ENCODE results near the gene DNAJA4. TPM values are rescaled to one million over a fixed set of nuclear protein-coding genes. Genes with fewer than 3 reads are reported as not detected.

The DNAJA4 gene
- total and polyA plus RNA-seq, 2 experiments from 2014 or later, result 5.0 to 12.5 TPM

DNA sequence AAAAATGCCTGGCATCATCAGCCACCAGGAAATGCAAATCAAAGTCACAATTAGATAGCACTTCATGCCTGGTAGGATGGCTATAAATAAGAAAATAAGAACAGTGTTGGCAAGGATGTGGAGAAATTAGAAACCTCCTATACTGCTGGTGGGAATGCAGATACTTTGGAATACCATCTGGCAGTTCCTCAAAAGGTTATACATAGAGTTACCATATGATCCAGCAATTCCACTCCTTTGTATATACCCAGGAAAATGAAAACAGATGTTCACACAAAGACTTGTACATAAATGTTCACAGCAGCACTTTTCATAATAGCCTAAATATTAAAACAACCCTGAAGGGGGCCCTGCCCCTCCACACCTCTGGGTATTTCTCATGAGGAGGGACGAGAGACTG, 43.6 kb upstream of the DNAJA4 start (continued):
- TF ChIP-seq, protein P1, sequence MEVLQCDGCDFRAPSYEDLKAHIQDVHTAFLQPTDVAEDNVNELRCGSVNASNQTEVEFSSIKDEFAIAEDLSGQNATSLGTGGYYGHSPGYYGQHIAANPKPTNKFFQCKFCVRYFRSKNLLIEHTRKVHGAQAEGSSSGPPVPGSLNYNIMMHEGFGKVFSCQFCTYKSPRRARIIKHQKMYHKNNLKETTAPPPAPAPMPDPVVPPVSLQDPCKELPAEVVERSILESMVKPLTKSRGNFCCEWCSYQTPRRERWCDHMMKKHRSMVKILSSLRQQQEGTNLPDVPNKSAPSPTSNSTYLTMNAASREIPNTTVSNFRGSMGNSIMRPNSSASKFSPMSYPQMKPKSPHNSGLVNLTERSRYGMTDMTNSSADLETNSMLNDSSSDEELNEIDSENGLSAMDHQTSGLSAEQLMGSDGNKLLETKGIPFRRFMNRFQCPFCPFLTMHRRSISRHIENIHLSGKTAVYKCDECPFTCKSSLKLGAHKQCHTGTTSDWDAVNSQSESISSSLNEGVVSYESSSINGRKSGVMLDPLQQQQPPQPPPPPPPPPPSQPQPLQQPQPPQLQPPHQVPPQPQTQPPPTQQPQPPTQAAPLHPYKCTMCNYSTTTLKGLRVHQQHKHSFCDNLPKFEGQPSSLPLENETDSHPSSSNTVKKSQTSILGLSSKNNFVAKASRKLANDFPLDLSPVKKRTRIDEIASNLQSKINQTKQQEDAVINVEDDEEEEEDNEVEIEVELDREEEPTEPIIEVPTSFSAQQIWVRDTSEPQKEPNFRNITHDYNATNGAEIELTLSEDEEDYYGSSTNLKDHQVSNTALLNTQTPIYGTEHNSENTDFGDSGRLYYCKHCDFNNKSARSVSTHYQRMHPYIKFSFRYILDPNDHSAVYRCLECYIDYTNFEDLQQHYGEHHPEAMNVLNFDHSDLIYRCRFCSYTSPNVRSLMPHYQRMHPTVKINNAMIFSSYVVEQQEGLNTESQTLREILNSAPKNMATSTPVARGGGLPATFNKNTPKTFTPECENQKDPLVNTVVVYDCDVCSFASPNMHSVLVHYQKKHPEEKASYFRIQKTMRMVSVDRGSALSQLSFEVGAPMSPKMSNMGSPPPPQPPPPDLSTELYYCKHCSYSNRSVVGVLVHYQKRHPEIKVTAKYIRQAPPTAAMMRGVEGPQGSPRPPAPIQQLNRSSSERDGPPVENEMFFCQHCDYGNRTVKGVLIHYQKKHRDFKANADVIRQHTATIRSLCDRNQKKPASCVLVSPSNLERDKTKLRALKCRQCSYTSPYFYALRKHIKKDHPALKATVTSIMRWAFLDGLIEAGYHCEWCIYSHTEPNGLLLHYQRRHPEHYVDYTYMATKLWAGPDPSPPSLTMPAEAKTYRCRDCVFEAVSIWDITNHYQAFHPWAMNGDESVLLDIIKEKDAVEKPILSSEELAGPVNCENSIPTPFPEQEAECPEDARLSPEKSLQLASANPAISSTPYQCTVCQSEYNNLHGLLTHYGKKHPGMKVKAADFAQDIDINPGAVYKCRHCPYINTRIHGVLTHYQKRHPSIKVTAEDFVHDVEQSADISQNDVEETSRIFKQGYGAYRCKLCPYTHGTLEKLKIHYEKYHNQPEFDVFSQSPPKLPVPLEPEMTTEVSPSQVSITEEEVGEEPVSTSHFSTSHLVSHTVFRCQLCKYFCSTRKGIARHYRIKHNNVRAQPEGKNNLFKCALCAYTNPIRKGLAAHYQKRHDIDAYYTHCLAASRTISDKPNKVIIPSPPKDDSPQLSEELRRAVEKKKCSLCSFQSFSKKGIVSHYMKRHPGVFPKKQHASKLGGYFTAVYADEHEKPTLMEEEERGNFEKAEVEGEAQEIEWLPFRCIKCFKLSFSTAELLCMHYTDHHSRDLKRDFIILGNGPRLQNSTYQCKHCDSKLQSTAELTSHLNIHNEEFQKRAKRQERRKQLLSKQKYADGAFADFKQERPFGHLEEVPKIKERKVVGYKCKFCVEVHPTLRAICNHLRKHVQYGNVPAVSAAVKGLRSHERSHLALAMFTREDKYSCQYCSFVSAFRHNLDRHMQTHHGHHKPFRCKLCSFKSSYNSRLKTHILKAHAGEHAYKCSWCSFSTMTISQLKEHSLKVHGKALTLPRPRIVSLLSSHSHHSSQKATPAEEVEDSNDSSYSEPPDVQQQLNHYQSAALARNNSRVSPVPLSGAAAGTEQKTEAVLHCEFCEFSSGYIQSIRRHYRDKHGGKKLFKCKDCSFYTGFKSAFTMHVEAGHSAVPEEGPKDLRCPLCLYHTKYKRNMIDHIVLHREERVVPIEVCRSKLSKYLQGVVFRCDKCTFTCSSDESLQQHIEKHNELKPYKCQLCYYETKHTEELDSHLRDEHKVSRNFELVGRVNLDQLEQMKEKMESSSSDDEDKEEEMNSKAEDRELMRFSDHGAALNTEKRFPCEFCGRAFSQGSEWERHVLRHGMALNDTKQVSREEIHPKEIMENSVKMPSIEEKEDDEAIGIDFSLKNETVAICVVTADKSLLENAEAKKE (CRISPR knock-in tag; IDR thresholded peaks at IDR 0.05), result no peak
- TF ChIP-seq POLR2AphosphoS5 (IDR thresholded peaks at IDR 0.05; ENCODE audit: low read depth) (no peak), ZNF114 (CRISPR knock-in tag; IDR thresholded peaks at IDR 0.05) (no peak), EZH2 (IDR thresholded peaks at IDR 0.05; ENCODE audit: low read depth, unreplicated experiment) (no peak), JUNB (IDR thresholded peaks at IDR 0.05; ENCODE audit: unreplicated experiment) (no peak), CREB1 (CRISPR knock-in tag; IDR thresholded peaks at IDR 0.05; ENCODE audit: low read depth) (no peak)
- TF ChIP-seq, protein P2, sequence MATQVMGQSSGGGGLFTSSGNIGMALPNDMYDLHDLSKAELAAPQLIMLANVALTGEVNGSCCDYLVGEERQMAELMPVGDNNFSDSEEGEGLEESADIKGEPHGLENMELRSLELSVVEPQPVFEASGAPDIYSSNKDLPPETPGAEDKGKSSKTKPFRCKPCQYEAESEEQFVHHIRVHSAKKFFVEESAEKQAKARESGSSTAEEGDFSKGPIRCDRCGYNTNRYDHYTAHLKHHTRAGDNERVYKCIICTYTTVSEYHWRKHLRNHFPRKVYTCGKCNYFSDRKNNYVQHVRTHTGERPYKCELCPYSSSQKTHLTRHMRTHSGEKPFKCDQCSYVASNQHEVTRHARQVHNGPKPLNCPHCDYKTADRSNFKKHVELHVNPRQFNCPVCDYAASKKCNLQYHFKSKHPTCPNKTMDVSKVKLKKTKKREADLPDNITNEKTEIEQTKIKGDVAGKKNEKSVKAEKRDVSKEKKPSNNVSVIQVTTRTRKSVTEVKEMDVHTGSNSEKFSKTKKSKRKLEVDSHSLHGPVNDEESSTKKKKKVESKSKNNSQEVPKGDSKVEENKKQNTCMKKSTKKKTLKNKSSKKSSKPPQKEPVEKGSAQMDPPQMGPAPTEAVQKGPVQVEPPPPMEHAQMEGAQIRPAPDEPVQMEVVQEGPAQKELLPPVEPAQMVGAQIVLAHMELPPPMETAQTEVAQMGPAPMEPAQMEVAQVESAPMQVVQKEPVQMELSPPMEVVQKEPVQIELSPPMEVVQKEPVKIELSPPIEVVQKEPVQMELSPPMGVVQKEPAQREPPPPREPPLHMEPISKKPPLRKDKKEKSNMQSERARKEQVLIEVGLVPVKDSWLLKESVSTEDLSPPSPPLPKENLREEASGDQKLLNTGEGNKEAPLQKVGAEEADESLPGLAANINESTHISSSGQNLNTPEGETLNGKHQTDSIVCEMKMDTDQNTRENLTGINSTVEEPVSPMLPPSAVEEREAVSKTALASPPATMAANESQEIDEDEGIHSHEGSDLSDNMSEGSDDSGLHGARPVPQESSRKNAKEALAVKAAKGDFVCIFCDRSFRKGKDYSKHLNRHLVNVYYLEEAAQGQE (IDR thresholded peaks at IDR 0.05; ENCODE audit: unreplicated experiment), result no peak
